ENCODE data around the gene MBD4. TPM values are rescaled to one million over a fixed set of nuclear protein-coding genes. Genes with fewer than 3 reads are reported as not detected.
A peak's percentile ranks its signal among the peaks of the same experiment; 100 is the strongest.

The MBD4 gene
- total RNA-seq, 1 experiment from 2014 or later = 40.1 TPM

GRCh38 chr3:129467932-129468331 is 28.2 kb upstream of the MBD4 start:
- no peak for DNase-seq
- Histone ChIP-seq H2BK12ac (ENCODE audit: insufficient read length, low read depth, low read length) (no peak overlapping the region), H3K56ac (ENCODE audit: insufficient read length, low read depth, low read length) (no peak overlapping the region), H4K5ac (ENCODE audit: insufficient read length, low read depth, low read length) (no peak overlapping the region), H3T11ph (ENCODE audit: low read length) (no peak overlapping the region), H3K4ac (ENCODE audit: low read depth, low read length) (no peak overlapping the region), H3K79me2 (ENCODE audit: insufficient read depth, low read length) (no peaks in the 10 kb centered on the region), H3K23me2 (ENCODE audit: insufficient read length, low read depth, low read length, poor library complexity, severe bottlenecking) (no peaks in the 10 kb centered on the region), H3K23ac (ENCODE audit: insufficient read length, low read depth, low read length) (no peak overlapping the region), H3K27me3 (ENCODE audit: insufficient read depth, low read length) (no peaks in the 10 kb centered on the region), H3K14ac (ENCODE audit: insufficient read depth, low read length) (no peak overlapping the region), H3K27ac (ENCODE audit: insufficient read length, low read depth, low read length) (no peak overlapping the region), H4K20me1 (ENCODE audit: control insufficient read depth, insufficient read depth, insufficient read length) (no peaks in the 10 kb centered on the region), H2AFZ (ENCODE audit: low read length) (no peak overlapping the region), H3K79me1 (ENCODE audit: insufficient read depth, low read depth, low read length, poor library complexity, severe bottlenecking) (no peaks in the 10 kb centered on the region), H4K8ac (replicated peaks; ENCODE audit: insufficient read length, low read depth, low read length) (no peak overlapping the region), H3K4me1 (ENCODE audit: insufficient read depth, low read length) (no peaks in the 10 kb centered on the region), H2AK5ac (ENCODE audit: insufficient read length, low read length) (no peak overlapping the region), H2BK20ac (ENCODE audit: low read depth, low read length, poor library complexity, severe bottlenecking) (no peak overlapping the region), H4K91ac (ENCODE audit: insufficient read length, low read depth, low read length) (no peak overlapping the region), H2BK5ac (ENCODE audit: insufficient read length, low read length) (no peak overlapping the region), H2BK15ac (ENCODE audit: low read depth, low read length) (no peak overlapping the region), H2BK120ac (ENCODE audit: low read depth, low read length, poor library complexity, severe bottlenecking) (no peak overlapping the region), H3K18ac (ENCODE audit: insufficient read length, low read depth, low read length) (no peak overlapping the region), H3K4me2 (ENCODE audit: insufficient read depth, insufficient read length, low read length) (no peak overlapping the region), H3K9ac (ENCODE audit: extremely low read depth, insufficient read length, low read length) (no peak overlapping the region), H3K9me3 (ENCODE audit: control insufficient read depth, low read depth, low read length) (no peaks in the 10 kb centered on the region)
- Mint-ChIP-seq H3K4me3 (no peak overlapping the region), H3K36me3 (ENCODE audit: insufficient read depth in 1 of 3, low read depth in 3 of 3) (peaks cover 2 to 10% (median 10%) of the 10 kb centered on the region in 3 experiments; a peak in 5 of 7 replicates), H3K27ac (peak overlapping the region in 1 of 3 experiments; percentile 46; a peak in 1 of 7 replicates), H3K4me1 (no peaks in the 10 kb centered on the region), H3K9me3 (no peaks in the 10 kb centered on the region), H3K27me3 (ENCODE audit: low read depth) (no peaks in the 10 kb centered on the region)
- TF ChIP-seq, protein P1, sequence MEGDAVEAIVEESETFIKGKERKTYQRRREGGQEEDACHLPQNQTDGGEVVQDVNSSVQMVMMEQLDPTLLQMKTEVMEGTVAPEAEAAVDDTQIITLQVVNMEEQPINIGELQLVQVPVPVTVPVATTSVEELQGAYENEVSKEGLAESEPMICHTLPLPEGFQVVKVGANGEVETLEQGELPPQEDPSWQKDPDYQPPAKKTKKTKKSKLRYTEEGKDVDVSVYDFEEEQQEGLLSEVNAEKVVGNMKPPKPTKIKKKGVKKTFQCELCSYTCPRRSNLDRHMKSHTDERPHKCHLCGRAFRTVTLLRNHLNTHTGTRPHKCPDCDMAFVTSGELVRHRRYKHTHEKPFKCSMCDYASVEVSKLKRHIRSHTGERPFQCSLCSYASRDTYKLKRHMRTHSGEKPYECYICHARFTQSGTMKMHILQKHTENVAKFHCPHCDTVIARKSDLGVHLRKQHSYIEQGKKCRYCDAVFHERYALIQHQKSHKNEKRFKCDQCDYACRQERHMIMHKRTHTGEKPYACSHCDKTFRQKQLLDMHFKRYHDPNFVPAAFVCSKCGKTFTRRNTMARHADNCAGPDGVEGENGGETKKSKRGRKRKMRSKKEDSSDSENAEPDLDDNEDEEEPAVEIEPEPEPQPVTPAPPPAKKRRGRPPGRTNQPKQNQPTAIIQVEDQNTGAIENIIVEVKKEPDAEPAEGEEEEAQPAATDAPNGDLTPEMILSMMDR (conservative IDR thresholded peaks at IDR 0.05) = no peak
- WGBS (ENCODE audit: extremely low coverage, insufficient read length, low lambda C conversion rate) = no CpG with 5 or more reads among the region's 1 CpG

Data from H9 (cell line).